A673 (cell line): ENCODE measurements around the gene MGST2. TPM values are rescaled to one million over a fixed set of nuclear protein-coding genes. Genes with fewer than 3 reads are reported as not detected.

Experiments used
- BruUV-seq: library from RNA; stranded (reverse); fragments of 400-500 nt; replicated peaks from 2 replicates; lab custom pipeline; 2021; lab: Mats Ljungman, UMichigan
- CTCF ChIA-PET: fragments of 300-600 bp; sonication (Branson Sonifier 250); formaldehyde crosslinking; loops from one replicate; lab custom pipeline; 2022; ENCODE audit warnings: antibody characterized with exemption; lab: Charles Lee
- POLR2A ChIA-PET: fragments of 300-600 bp; sonication (Branson Sonifier 250); formaldehyde crosslinking; loops from one replicate; lab custom pipeline; 2022; ENCODE audit warnings: antibody characterized with exemption; ENCODE audit not compliant: low non-redundant PET; lab: Charles Lee
- DNase-seq: peaks from one replicate; pipeline ENCODE4 v3.0.0-alpha.2; 2015; ENCODE audit warnings: low spot score
- H3K27ac ChIP-seq: fragments of 200-600 bp; sonication (generic); 2 replicates; pipeline ENCODE4 v1.5.1; 2016; ENCODE audit warnings: mixed run types, low read depth, mild to moderate bottlenecking, mixed read lengths, antibody characterized with exemption, low read length; ENCODE audit not compliant: poor library complexity, severe bottlenecking
- H3K27me3 ChIP-seq: fragments of 200-600 bp; sonication (generic); replicated peaks from 2 replicates; pipeline ENCODE4 v1.6.1; 2017; ENCODE audit warnings: mixed run types, low read depth, mild to moderate bottlenecking, mixed read lengths, antibody characterized with exemption, low read length; ENCODE audit not compliant: insufficient read depth, poor library complexity
- H3K36me3 ChIP-seq: fragments of 200-600 bp; sonication (generic); 2 replicates; pipeline ENCODE4 v1.6.1; 2016; ENCODE audit warnings: mixed run types, mild to moderate bottlenecking, mixed read lengths, antibody characterized with exemption, low read length; ENCODE audit not compliant: insufficient read depth, poor library complexity, severe bottlenecking
- H3K4me1 ChIP-seq: fragments of 200-600 bp; sonication (generic); 2 replicates; pipeline ENCODE4 v1.6.1; 2017; ENCODE audit warnings: mixed run types, mild to moderate bottlenecking, mixed read lengths, antibody characterized with exemption, low read length; ENCODE audit not compliant: insufficient read depth, poor library complexity, severe bottlenecking
- H3K4me3 ChIP-seq: fragments of 200-600 bp; sonication (generic); 2 replicates; pipeline ENCODE4 v1.5.1; 2016; ENCODE audit warnings: low read depth, mixed run types, mild to moderate bottlenecking, mixed read lengths, low read length; ENCODE audit not compliant: poor library complexity, severe bottlenecking
- H3K9me3 ChIP-seq: fragments of 200-600 bp; sonication (generic); 2 replicates; pipeline ENCODE4 v1.6.1; 2016; ENCODE audit warnings: mixed run types, low read depth, mild to moderate bottlenecking, mixed read lengths, antibody characterized with exemption, low read length; ENCODE audit not compliant: poor library complexity, severe bottlenecking
- EZH2 ChIP-seq: fragments of 200-600 bp; sonication (generic); IDR thresholded peaks from 2 replicates; pipeline ENCODE4 v1.6.1; 2017; ENCODE audit warnings: borderline replicate concordance, low read depth, mild to moderate bottlenecking, mixed read lengths, antibody characterized with exemption, low read length; ENCODE audit not compliant: poor library complexity, severe bottlenecking
- intact Hi-C: fragments of 100-400 bp; cut with micrococcal nuclease; formaldehyde crosslinking; loops from one replicate; pipeline ENCODE4 v1.10.0; 2022; ENCODE audit not compliant: unreplicated experiment
- total RNA-seq: library from RNA; stranded (reverse); gene quantifications from 2 replicates; pipeline ENCODE4 v1.2.3, GENCODE V29; 2021
- TF ChIP-seq, protein P1 (sequence below): fragments of 300-800, 200-600 bp; sonication (generic); conservative IDR thresholded peaks from 2 replicates; pipeline ENCODE4 v1.5.1; 2017; ENCODE audit warnings: low read depth, mild to moderate bottlenecking, antibody characterized with exemption, low read length, moderate library complexity, mixed read lengths

MGST2 gene
- total RNA-seq, 1 experiment from 2014 or later = 7.0 TPM

DNA sequence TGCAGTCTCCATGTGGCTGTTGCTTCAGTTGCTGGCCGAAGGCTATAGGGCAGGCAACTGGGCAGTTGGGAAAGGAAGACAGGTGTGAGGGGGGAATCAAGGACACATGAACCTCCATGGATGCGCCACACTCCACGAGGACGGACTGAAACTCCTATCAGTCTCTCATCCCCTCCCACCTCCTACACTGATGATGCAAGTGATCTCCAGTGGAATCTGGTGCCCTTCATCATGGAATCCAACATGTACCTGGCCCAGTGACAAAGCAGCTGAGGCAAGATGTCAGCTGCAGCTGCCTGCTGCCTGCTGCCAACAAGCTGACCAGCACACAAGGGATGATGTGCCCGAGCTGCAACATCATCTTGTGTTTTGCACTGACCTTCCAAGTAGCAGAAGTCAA, 26.0 kb upstream of the MGST2 start:
- no peaks in the 10 kb centered on the region for H3K27me3 ChIP-seq
- CTCF ChIA-PET = no interaction called here
- no peaks in the 10 kb centered on the region for H3K9me3 ChIP-seq
- no TSS peak for BruUV-seq
- H3K4me3 ChIP-seq = no peak overlapping the region
- intact Hi-C loops = loop anchor here (5.0 kb wide), 1 partner anchor 37 kb away; no protein-coding TSS in a partner anchor
- no peak overlapping the region for H3K27ac ChIP-seq
- no peak for TF ChIP-seq EZH2
- TF ChIP-seq, protein P1, sequence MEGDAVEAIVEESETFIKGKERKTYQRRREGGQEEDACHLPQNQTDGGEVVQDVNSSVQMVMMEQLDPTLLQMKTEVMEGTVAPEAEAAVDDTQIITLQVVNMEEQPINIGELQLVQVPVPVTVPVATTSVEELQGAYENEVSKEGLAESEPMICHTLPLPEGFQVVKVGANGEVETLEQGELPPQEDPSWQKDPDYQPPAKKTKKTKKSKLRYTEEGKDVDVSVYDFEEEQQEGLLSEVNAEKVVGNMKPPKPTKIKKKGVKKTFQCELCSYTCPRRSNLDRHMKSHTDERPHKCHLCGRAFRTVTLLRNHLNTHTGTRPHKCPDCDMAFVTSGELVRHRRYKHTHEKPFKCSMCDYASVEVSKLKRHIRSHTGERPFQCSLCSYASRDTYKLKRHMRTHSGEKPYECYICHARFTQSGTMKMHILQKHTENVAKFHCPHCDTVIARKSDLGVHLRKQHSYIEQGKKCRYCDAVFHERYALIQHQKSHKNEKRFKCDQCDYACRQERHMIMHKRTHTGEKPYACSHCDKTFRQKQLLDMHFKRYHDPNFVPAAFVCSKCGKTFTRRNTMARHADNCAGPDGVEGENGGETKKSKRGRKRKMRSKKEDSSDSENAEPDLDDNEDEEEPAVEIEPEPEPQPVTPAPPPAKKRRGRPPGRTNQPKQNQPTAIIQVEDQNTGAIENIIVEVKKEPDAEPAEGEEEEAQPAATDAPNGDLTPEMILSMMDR = no peak
- no peaks in the 10 kb centered on the region for H3K36me3 ChIP-seq
- no peaks in the 10 kb centered on the region for H3K4me1 ChIP-seq
- POLR2A ChIA-PET = no interaction called here
- DNase-seq = no peak

DNA sequence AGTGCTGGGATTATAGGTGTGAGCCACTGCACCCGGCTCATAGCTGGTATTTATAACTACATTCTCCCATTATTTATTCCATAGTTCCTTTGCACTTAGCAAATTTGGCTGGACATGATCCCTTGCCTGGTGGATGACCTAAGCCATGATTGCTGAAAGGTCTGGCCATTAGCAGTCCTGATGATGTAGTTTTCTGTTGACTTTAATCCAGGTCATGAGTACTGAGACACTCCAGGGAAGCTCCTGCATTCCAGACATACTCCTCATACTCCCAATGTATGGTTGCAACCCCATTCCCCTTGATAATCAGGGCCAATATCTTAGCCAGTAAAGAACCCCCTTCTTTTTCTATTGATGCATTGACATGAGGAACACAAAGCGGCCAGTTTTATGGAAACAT, 24.4 kb upstream of the MGST2 start:
- Histone ChIP-seq H3K27me3 (no peaks in the 10 kb centered on the region), H3K36me3 (no peaks in the 10 kb centered on the region), H3K9me3 (no peaks in the 10 kb centered on the region), H3K27ac (no peak overlapping the region), H3K4me3 (no peak overlapping the region), H3K4me1 (no peaks in the 10 kb centered on the region)
- CTCF ChIA-PET = interaction anchor here (1.0 kb wide), 1 partner anchor 16 kb away, joined by 3 read pairs; no protein-coding TSS in a partner anchor
- TF ChIP-seq, protein P1 = no peak
- no peak for TF ChIP-seq EZH2
- no peak for DNase-seq
- POLR2A ChIA-PET = no interaction called here
- no TSS peak for BruUV-seq
- intact Hi-C loops = no loop called here

DNA sequence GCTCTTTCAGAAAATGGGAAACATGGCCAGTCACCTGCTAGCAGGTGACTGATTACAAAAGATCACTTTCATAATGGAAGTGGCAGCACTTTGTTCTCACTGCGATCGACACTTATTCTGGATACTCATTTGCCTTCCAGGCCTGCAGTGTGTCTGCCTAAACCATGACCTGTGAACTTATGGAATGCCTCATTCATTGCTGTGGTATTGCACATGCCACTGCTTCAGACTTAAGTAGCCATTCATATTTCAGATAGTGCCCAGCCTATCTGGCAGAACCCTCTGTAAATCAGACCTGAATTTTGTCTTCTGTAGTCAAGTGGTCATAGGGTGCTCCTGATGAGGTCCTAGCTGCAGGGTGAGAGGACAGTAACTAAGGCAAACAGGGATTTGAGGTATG, 23.3 kb upstream of the MGST2 start:
- no peak for DNase-seq
- intact Hi-C loops = no loop called here
- Histone ChIP-seq H3K4me3 (no peak overlapping the region), H3K27ac (no peak overlapping the region), H3K36me3 (no peaks in the 10 kb centered on the region), H3K9me3 (no peaks in the 10 kb centered on the region), H3K4me1 (no peaks in the 10 kb centered on the region), H3K27me3 (no peaks in the 10 kb centered on the region)
- ChIA-PET POLR2A (no interaction called here), CTCF (no interaction called here)
- TF ChIP-seq, protein P1 = no peak
- no peak for TF ChIP-seq EZH2
- BruUV-seq = no TSS peak
